OCI-LY3 (cell line): ENCODE results near the gene ELMO1.

Experiments used
- EZH2phosphoT487 ChIP-seq: fragments of 200-600 bp; shearing (Covaris generic); IDR thresholded peaks from 2 replicates; pipeline ENCODE4 v1.6.1; 2018; ENCODE audit warnings: antibody characterized with exemption, mixed run types, low read depth
- TF ChIP-seq, protein P1 (sequence below): fragments of 200-600, 300-600 bp; sonication (generic); IDR thresholded peaks from 2 replicates; pipeline ENCODE4 v1.5.1; 2014; ENCODE audit warnings: antibody characterized with exemption, low read length, low read depth

DNA sequence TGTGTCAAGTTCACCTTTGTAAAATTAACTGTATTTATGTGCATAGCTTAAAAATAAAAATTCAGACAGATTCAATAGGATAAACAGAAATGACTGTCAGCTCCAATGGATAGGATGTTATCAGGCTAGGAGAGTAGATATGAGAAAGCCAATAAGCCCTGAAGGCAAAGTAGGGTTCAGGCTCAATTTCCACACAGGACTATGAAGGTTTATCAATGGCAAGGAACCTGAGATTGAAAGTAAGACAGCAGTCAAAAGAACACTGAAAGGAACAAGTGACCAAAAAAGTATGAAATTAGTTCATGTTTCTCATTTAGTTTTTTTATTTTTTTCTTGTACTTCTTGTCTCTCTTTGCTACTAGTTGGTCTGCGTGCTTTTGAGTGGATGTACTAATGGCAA, 121.4 kb downstream of the ELMO1 start:
- TF ChIP-seq, protein P1, sequence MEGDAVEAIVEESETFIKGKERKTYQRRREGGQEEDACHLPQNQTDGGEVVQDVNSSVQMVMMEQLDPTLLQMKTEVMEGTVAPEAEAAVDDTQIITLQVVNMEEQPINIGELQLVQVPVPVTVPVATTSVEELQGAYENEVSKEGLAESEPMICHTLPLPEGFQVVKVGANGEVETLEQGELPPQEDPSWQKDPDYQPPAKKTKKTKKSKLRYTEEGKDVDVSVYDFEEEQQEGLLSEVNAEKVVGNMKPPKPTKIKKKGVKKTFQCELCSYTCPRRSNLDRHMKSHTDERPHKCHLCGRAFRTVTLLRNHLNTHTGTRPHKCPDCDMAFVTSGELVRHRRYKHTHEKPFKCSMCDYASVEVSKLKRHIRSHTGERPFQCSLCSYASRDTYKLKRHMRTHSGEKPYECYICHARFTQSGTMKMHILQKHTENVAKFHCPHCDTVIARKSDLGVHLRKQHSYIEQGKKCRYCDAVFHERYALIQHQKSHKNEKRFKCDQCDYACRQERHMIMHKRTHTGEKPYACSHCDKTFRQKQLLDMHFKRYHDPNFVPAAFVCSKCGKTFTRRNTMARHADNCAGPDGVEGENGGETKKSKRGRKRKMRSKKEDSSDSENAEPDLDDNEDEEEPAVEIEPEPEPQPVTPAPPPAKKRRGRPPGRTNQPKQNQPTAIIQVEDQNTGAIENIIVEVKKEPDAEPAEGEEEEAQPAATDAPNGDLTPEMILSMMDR, result no peak
- no peak for TF ChIP-seq EZH2phosphoT487
